HuH-7.5 (cell line): ENCODE results near the gene ACER3.
"Not testable (repeated sequence)": the region's sequence is repeated elsewhere in the genome, so short reads cannot be mapped to it uniquely, and the experiment has no call there.

Experiments
- DNase-seq: peaks from one replicate; pipeline ENCODE4 v3.0.0; 2011; ENCODE audit warnings: low spot score

ACER3 gene

GRCh38 chr11:76860539-76861475, at the start of gene ACER3:
TSS of gene ACER3 (plus strand) at chr11:76860918. CDS start at chr11:76860977, 59 bp downstream.
- DNase-seq = peak; percentile 80

- no peak for DNase-seq
Observed at GRCh38 chr11:76811259-76811658, 49.5 kb upstream of the ACER3 start.

- DNase-seq = no peak
Observed at GRCh38 chr11:76814414-76814813, 46.3 kb upstream of the ACER3 start.

- not testable (repeated sequence) for DNase-seq
Observed at GRCh38 chr11:76815678-76816077, 45.0 kb upstream of the ACER3 start.

GRCh38 chr11:76820184-76820566, 40.5 kb upstream of the ACER3 start:
- no peak for DNase-seq

GRCh38 chr11:76821396-76821795, 39.3 kb upstream of the ACER3 start:
- DNase-seq = not testable (repeated sequence)

GRCh38 chr11:76822406-76822805, 38.3 kb upstream of the ACER3 start:
- DNase-seq = no peak

GRCh38 chr11:76823481-76824028, 37.2 kb upstream of the ACER3 start:
- DNase-seq = no peak

GRCh38 chr11:76824083-76824939, 36.4 kb upstream of the ACER3 start:
- DNase-seq = no peak

GRCh38 chr11:76824980-76825725, 35.6 kb upstream of the ACER3 start:
- no peak for DNase-seq

- no peak for DNase-seq
Observed at GRCh38 chr11:76825726-76826396, 34.9 kb upstream of the ACER3 start.

GRCh38 chr11:76826508-76826907, 34.2 kb upstream of the ACER3 start:
- not testable (repeated sequence) for DNase-seq

- DNase-seq = not testable (repeated sequence)
Observed at GRCh38 chr11:76827005-76827404, 33.7 kb upstream of the ACER3 start.

GRCh38 chr11:76830639-76831327, 29.9 kb upstream of the ACER3 start:
- DNase-seq = no peak

GRCh38 chr11:76831686-76832310, 28.9 kb upstream of the ACER3 start:
- DNase-seq = no peak

GRCh38 chr11:76832361-76832760, 28.4 kb upstream of the ACER3 start:
- DNase-seq = no peak

GRCh38 chr11:76834151-76834550, 26.6 kb upstream of the ACER3 start:
- DNase-seq = no peak

- DNase-seq = no peak
Observed at GRCh38 chr11:76835036-76835435, 25.7 kb upstream of the ACER3 start.

- no peak for DNase-seq
Observed at GRCh38 chr11:76835928-76836612, 24.6 kb upstream of the ACER3 start.
